Measurements from ENCODE around the gene SIGLEC5. TPM values are rescaled to one million over a fixed set of nuclear protein-coding genes. Genes with fewer than 3 reads are reported as not detected.
A peak's percentile ranks its signal among the peaks of the same experiment; 100 is the strongest.

The SIGLEC5 gene
- total RNA-seq, 1 donor = not detected

- no peak for TF ChIP-seq CTCF (IDR thresholded peaks at IDR 0.05; ENCODE audit: insufficient read depth, low read depth, low read length)
- no peak for DNase-seq (ENCODE audit: low read depth)
- H3K4me3 ChIP-seq (ENCODE audit: low read depth, low read length) = no peak overlapping the region
Observed at GRCh38 chr19:51644636-51645271, 14.6 kb upstream of the SIGLEC5 start.

GRCh38 chr19:51641648-51642047, 11.4 kb upstream of the SIGLEC5 start:
- no peak overlapping the region for H3K4me3 ChIP-seq (ENCODE audit: low read depth, low read length)
- no peak for TF ChIP-seq CTCF (IDR thresholded peaks at IDR 0.05; ENCODE audit: insufficient read depth, low read depth, low read length)
- no peak for DNase-seq (ENCODE audit: low read depth)

GRCh38 chr19:51640386-51640785, 10.2 kb upstream of the SIGLEC5 start:
- no peak for DNase-seq (ENCODE audit: low read depth)
- no peak for TF ChIP-seq CTCF (IDR thresholded peaks at IDR 0.05; ENCODE audit: insufficient read depth, low read depth, low read length)
- H3K4me3 ChIP-seq (ENCODE audit: low read depth, low read length) = no peak overlapping the region

- TF ChIP-seq CTCF (IDR thresholded peaks at IDR 0.05; ENCODE audit: insufficient read depth, low read depth, low read length) = no peak
- no peak overlapping the region for H3K4me3 ChIP-seq (ENCODE audit: low read depth, low read length)
- no peak for DNase-seq (ENCODE audit: low read depth)
Observed at GRCh38 chr19:51639916-51640315, 9.7 kb upstream of the SIGLEC5 start.

- no peak for DNase-seq (ENCODE audit: low read depth)
- H3K4me3 ChIP-seq (ENCODE audit: low read depth, low read length) = no peak overlapping the region
- peak; percentile 41 for TF ChIP-seq CTCF (IDR thresholded peaks at IDR 0.05; ENCODE audit: insufficient read depth, low read depth, low read length)
Observed at GRCh38 chr19:51637362-51637978, 7.3 kb upstream of the SIGLEC5 start.

GRCh38 chr19:51632126-51632525, 1.9 kb upstream of the SIGLEC5 start:
- no peak overlapping the region for H3K4me3 ChIP-seq (ENCODE audit: low read depth, low read length)
- no peak for DNase-seq (ENCODE audit: low read depth)
- no peak for TF ChIP-seq CTCF (IDR thresholded peaks at IDR 0.05; ENCODE audit: insufficient read depth, low read depth, low read length)
